Panc1 (cell line): Measurements from ENCODE around the gene LY6G5B. TPM values are rescaled to one million over a fixed set of nuclear protein-coding genes. Genes with fewer than 3 reads are reported as not detected.
A peak's percentile ranks its signal among the peaks of the same experiment; 100 is the strongest.

ENCODE experiments used
- ATAC-seq: fragments of 200-7000 bp; cut with Tn5 transposase; 2 replicates; pipeline ENCODE4 v1.9.1; 2020; ENCODE audit warnings: mild to moderate bottlenecking, moderate library complexity
- BruUV-seq: library from RNA; stranded (reverse); fragments of 400-500 nt; replicated peaks from 2 replicates; lab custom pipeline; 2021; lab: Mats Ljungman, UMichigan
- CTCF ChIA-PET: fragments of 300-600 bp; sonication (Branson Sonifier 250); formaldehyde crosslinking; loops from one replicate; lab custom pipeline; 2022; ENCODE audit warnings: antibody characterized with exemption; lab: Charles Lee
- POLR2A ChIA-PET: fragments of 300-600 bp; sonication (Branson Sonifier 250); formaldehyde crosslinking; loops from one replicate; lab custom pipeline; 2022; ENCODE audit warnings: antibody characterized with exemption; lab: Charles Lee
- DNase-seq: peaks from one replicate; pipeline ENCODE4 v3.0.0-alpha.2; 2010; ENCODE audit warnings: low read depth, low spot score
- H3K27ac ChIP-seq: 2 replicates; pipeline ENCODE4 v1.5.1; 2011; ENCODE audit warnings: mild to moderate bottlenecking, low read length, inconsistent platforms
- H3K27me3 ChIP-seq: fragments of 200-500 bp; sonication (Bioruptor generic); 2 replicates; pipeline ENCODE4 v1.6.0; 2014; ENCODE audit warnings: low read length, inconsistent platforms; ENCODE audit not compliant: control insufficient read depth, insufficient read depth
- H3K36me3 ChIP-seq: fragments of 200-500 bp; sonication (Bioruptor generic); 2 replicates; pipeline ENCODE4 v1.5.1; 2014; ENCODE audit warnings: inconsistent platforms, mild to moderate bottlenecking, low read length, moderate library complexity; ENCODE audit not compliant: control insufficient read depth, insufficient read depth
- H3K4me1 ChIP-seq: 2 replicates; pipeline ENCODE4 v1.5.1; 2011; ENCODE audit warnings: inconsistent platforms, mild to moderate bottlenecking, low read length, moderate library complexity; ENCODE audit not compliant: control insufficient read depth, insufficient read depth
- H3K4me3 ChIP-seq, 2 experiments: 2 replicates each; pipeline ENCODE4 v1.5.1; 2011 to 2012; ENCODE audit warnings: low read depth in 2 of 2, low read length in 2 of 2, mild to moderate bottlenecking in 2 of 2, inconsistent platforms in 1 of 2, moderate library complexity in 1 of 2
- H3K9me3 ChIP-seq: fragments of 200-500 bp; sonication (Bioruptor generic); 2 replicates; pipeline ENCODE4 v1.5.1; 2014; ENCODE audit warnings: low read depth, mild to moderate bottlenecking, inconsistent platforms, low read length, moderate library complexity; ENCODE audit not compliant: control insufficient read depth, insufficient read depth
- POLR2AphosphoS5 ChIP-seq: IDR thresholded peaks from 2 replicates; pipeline ENCODE4 v1.6.1; 2012; ENCODE audit warnings: mild to moderate bottlenecking, low read depth, low read length, moderate library complexity
- REST ChIP-seq, 2 experiments: IDR thresholded peaks; 2 replicates each; pipeline ENCODE4 v1.6.1; 2011 to 2012; ENCODE audit warnings: low read depth in 2 of 2, control low read depth in 1 of 2, low read length in 1 of 2, mild to moderate bottlenecking in 1 of 2, moderate library complexity in 1 of 2; ENCODE audit not compliant: insufficient read depth in 1 of 2
- SIN3A ChIP-seq: IDR thresholded peaks from 2 replicates; pipeline ENCODE4 v1.6.1; 2012; ENCODE audit warnings: low read depth, mild to moderate bottlenecking, low read length, moderate library complexity, borderline replicate concordance; ENCODE audit not compliant: insufficient read depth
- TCF7L2 ChIP-seq: IDR thresholded peaks from 2 replicates; pipeline ENCODE4 v1.6.1; 2011; ENCODE audit warnings: mild to moderate bottlenecking, low read depth, low read length, inconsistent platforms
- in situ Hi-C: cut with HindIII; loops from 2 replicates; pipeline ENCODE4 v1.10.0; 2016; ENCODE audit warnings: low sequenced_read_pairs, low pct_unique_long_range_greater_than_20kb
- intact Hi-C: fragments of 100-400 bp; cut with micrococcal nuclease; formaldehyde crosslinking; loops from one replicate; pipeline ENCODE4 v1.10.0; 2022; ENCODE audit not compliant: unreplicated experiment
- total RNA-seq: library from RNA; stranded (reverse); gene quantifications from one replicate; pipeline ENCODE4 v1.2.1, GENCODE V29; 2021; ENCODE audit not compliant: unreplicated experiment
- TF ChIP-seq, protein P1 (sequence below): fragments of 450-650 bp; IDR thresholded peaks from 2 replicates; pipeline ENCODE4 v1.5.1; 2017; ENCODE audit warnings: mild to moderate bottlenecking

Gene LY6G5B
- total RNA-seq, 1 experiment from 2014 or later = 21.2 TPM

GRCh38 chr6:31665501-31666336 is 4.1 kb upstream of the LY6G5B start, which contains the start of gene CSNK2B:
Gene CSNK2B (plus strand): TSS chr6:31666080. CDS start chr6:31666832, 752 bp downstream.
- TF ChIP-seq TCF7L2 (no peak), SIN3A (0 out of 2 replicates have a peak, but pooled peaks have one; percentile 74), POLR2AphosphoS5 (peak; percentile 64; the same call in 1 of the 2 replicates)
- in situ Hi-C loops = no loop called here
- H3K36me3 ChIP-seq = peaks cover 36% of the 10 kb centered on the region
- POLR2A ChIA-PET = interaction anchor here (0.6 kb wide), 1 partner anchor 39 kb away, joined by 4 read pairs; no protein-coding TSS in a partner anchor
- CTCF ChIA-PET = no interaction called here
- peak within 1 kb of the TSS; percentile 96 for H3K27ac ChIP-seq
- no TSS peak for BruUV-seq
- no peaks in the 10 kb centered on the region for H3K9me3 ChIP-seq
- DNase-seq = peak; percentile 88
- peak; percentile 91 for ATAC-seq
- peak within 1 kb of the TSS; percentile 76 to 94 for H3K4me3 ChIP-seq
- H3K4me1 ChIP-seq = peaks cover 14% of the 10 kb centered on the region
- H3K27me3 ChIP-seq = no peaks in the 10 kb centered on the region
- intact Hi-C loops = no loop called here

- Histone ChIP-seq H3K36me3 (peaks cover 36% of the 10 kb centered on the region), H3K4me1 (peaks cover 14% of the 10 kb centered on the region), H3K4me3 (peak overlapping the region; percentile 76 to 94), H3K9me3 (no peaks in the 10 kb centered on the region), H3K27ac (peak overlapping the region; percentile 96), H3K27me3 (no peaks in the 10 kb centered on the region)
- intact Hi-C loops (no loop called here), in situ Hi-C loops (no loop called here)
- TF ChIP-seq, protein P1, sequence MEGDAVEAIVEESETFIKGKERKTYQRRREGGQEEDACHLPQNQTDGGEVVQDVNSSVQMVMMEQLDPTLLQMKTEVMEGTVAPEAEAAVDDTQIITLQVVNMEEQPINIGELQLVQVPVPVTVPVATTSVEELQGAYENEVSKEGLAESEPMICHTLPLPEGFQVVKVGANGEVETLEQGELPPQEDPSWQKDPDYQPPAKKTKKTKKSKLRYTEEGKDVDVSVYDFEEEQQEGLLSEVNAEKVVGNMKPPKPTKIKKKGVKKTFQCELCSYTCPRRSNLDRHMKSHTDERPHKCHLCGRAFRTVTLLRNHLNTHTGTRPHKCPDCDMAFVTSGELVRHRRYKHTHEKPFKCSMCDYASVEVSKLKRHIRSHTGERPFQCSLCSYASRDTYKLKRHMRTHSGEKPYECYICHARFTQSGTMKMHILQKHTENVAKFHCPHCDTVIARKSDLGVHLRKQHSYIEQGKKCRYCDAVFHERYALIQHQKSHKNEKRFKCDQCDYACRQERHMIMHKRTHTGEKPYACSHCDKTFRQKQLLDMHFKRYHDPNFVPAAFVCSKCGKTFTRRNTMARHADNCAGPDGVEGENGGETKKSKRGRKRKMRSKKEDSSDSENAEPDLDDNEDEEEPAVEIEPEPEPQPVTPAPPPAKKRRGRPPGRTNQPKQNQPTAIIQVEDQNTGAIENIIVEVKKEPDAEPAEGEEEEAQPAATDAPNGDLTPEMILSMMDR = no peak
- TF ChIP-seq POLR2AphosphoS5 (no peak), REST (IDR thresholded peaks at IDR 0.05; ENCODE audit: insufficient read depth in 1 of 2, low read depth in 2 of 2, low read length in 1 of 2) (no peak), SIN3A (no peak), TCF7L2 (no peak)
- BruUV-seq = no TSS peak
- ChIA-PET CTCF (no interaction called here), POLR2A (no interaction called here)
- DNase-seq = no peak
- ATAC-seq = no peak
These were observed 3.3 kb upstream of the LY6G5B start for GRCh38 chr6:31666337-31666965.
